Activated T-helper 17 cell treated with anti-CD3 and anti-CD28 coated beads, Interleukin-2, amount 50 U/mL, for 72 hours (primary cell): Measurements from ENCODE around the gene AMMECR1. TPM values are rescaled to one million over a fixed set of nuclear protein-coding genes. Genes with fewer than 3 reads are reported as not detected.

Experiments
- ATAC-seq: fragments of 150-1000 bp; cut with Tn5 transposase; replicated peaks from 2 replicates; pipeline ENCODE4 v1.10.0; 2021; ENCODE audit warnings: mild to moderate bottlenecking, moderate library complexity
- H3K27ac Mint-ChIP-seq: one replicate; pipeline ENCODE4 v1.8.0; 2022; ENCODE audit warnings: mixed read lengths
- H3K27me3 Mint-ChIP-seq: one replicate; pipeline ENCODE4 v1.8.0; 2022; ENCODE audit warnings: mixed read lengths
- H3K36me3 Mint-ChIP-seq: one replicate; pipeline ENCODE4 v1.8.0; 2022; ENCODE audit warnings: low read depth, mild to moderate bottlenecking, mixed read lengths
- H3K4me1 Mint-ChIP-seq: one replicate; pipeline ENCODE4 v1.8.0; 2022; ENCODE audit warnings: mixed read lengths
- H3K4me3 Mint-ChIP-seq: one replicate; pipeline ENCODE4 v1.8.0; 2022; ENCODE audit warnings: mild to moderate bottlenecking, mixed read lengths
- H3K9me3 Mint-ChIP-seq: one replicate; pipeline ENCODE4 v1.8.0; 2022; ENCODE audit warnings: mixed read lengths
- total RNA-seq, 2 donors: library from RNA; stranded (reverse); gene quantifications; one replicate each; pipeline ENCODE4 v1.2.3, GENCODE V29; 2022

Gene AMMECR1
- total RNA-seq, 2 donors from 2014 or later, result 7.9 to 10.3 TPM

DNA sequence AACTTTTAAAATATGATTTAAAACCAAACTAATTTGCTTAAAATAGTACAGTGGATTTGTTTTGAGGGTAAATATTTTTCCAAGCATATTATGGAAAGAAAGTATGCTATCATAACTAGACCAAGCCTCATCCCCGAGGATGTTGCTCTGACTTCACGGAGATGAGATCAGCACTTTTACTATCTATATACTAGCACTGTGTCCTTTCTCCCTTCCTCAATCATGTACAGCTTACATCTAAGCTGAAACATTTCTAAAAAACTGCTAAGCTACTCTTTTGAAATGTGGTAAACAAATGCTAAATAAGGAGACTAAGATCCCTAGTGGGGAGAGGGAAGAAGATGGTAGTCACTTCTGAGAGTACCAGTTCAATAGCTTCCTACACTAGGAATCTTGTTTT, 23.8 kb downstream of the AMMECR1 start:
- Mint-ChIP-seq H3K4me1 (peaks cover under 1% of the 10 kb centered on the region), H3K27ac (no peak overlapping the region), H3K27me3 (no peaks in the 10 kb centered on the region), H3K36me3 (no peaks in the 10 kb centered on the region), H3K4me3 (no peak overlapping the region), H3K9me3 (no peaks in the 10 kb centered on the region)
- no peak for ATAC-seq

DNA sequence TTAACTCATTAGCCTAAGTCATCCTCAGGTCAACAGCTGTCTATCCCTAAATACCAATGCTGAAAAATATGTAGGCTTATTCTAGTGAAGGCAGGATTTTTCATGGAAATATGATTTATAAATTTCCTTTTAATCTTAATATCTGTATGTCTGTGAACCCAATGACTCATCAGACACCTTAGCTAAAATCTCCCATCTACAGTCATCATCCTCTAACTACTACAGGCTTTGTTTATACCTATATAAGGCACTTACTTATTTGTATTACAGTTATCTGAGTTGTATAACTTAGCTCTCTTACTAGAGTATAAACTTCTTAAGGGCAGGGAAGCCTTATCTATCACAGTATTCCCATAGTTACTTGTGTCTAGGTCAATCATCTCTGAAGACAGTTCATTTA, 24.2 kb downstream of the AMMECR1 start:
- no peak overlapping the region for H3K27ac Mint-ChIP-seq
- H3K27me3 Mint-ChIP-seq, result no peaks in the 10 kb centered on the region

DNA sequence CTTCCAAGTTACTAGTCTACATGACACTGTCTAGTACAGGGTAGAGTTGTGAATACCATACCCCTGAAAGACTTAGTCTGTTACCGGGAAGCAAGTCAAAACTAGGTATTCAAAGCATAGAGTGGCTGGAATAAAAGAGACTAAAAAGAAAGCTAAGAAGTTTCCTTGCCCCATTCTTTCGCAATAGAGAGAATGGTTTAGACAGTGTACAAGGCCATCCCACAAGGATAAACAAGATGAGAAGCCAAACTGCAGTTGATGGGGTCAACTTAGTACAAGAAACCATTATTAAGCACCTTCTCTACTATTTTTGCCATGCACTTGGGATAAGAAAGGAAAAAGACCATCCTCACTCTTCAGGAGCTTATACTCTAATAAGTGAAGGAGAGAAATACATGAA, 30.3 kb downstream of the AMMECR1 start:
- Mint-ChIP-seq H3K36me3 (no peaks in the 10 kb centered on the region), H3K9me3 (no peaks in the 10 kb centered on the region), H3K27ac (no peak overlapping the region), H3K4me1 (peaks cover 8% of the 10 kb centered on the region), H3K4me3 (no peak overlapping the region), H3K27me3 (no peaks in the 10 kb centered on the region)
- ATAC-seq, result no peak

More for the DNA sequence above, 24.2 kb downstream of the AMMECR1 start:
- ATAC-seq, result peak; percentile 59
- H3K4me1 Mint-ChIP-seq, result peaks cover 4% of the 10 kb centered on the region
- no peak overlapping the region for H3K4me3 Mint-ChIP-seq
- H3K9me3 Mint-ChIP-seq, result no peaks in the 10 kb centered on the region
- H3K36me3 Mint-ChIP-seq, result no peaks in the 10 kb centered on the region

DNA sequence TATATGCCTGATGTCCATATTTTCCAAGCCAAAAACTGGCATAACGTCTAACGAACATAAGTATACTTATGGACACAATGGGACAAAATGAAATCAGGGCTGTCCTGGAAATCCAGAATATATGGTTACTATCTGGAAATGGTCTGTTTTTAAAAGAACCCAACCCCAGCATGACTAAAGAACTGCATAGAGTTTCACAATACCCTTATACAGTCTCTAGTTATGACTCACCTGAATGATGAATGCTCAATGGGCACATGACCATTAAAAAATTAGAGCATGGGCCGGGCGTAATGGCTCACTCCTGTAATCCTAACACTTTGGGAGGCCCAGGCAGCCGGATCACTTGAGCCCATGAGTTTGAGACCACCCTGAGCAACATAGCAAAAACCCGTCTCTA, 31.8 kb downstream of the AMMECR1 start:
- Mint-ChIP-seq H3K36me3 (no peaks in the 10 kb centered on the region), H3K9me3 (no peaks in the 10 kb centered on the region)
- peak; percentile 72 for ATAC-seq

DNA sequence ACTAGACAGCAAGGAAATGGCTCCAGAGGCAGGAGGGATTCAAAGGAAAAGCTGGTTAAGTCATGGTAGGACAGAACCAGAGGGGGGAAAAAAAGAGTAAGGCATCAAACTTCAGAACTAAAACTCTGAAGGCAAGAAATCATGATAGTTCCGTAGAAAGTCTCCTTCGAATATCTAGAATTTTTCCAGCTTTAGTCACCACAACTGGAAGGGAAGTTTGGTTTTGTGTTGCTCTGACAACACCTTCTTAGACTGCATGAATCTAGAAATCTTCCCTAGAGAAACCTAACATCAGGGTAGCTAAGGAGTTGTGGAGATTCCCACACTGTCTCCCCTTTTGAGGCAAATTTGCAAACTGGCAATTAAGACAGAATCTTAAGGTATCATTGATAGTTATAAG, 33.7 kb downstream of the AMMECR1 start:
- no peaks in the 10 kb centered on the region for H3K9me3 Mint-ChIP-seq
- no peaks in the 10 kb centered on the region for H3K36me3 Mint-ChIP-seq
- H3K27ac Mint-ChIP-seq, result no peak overlapping the region
- no peak overlapping the region for H3K4me3 Mint-ChIP-seq
- no peak for ATAC-seq
- H3K27me3 Mint-ChIP-seq, result no peaks in the 10 kb centered on the region
- peaks cover 13% of the 10 kb centered on the region for H3K4me1 Mint-ChIP-seq

More for the DNA sequence above, 31.8 kb downstream of the AMMECR1 start:
- Mint-ChIP-seq H3K27me3 (no peaks in the 10 kb centered on the region), H3K4me1 (peaks cover 13% of the 10 kb centered on the region), H3K4me3 (no peak overlapping the region), H3K27ac (no peak overlapping the region)

DNA sequence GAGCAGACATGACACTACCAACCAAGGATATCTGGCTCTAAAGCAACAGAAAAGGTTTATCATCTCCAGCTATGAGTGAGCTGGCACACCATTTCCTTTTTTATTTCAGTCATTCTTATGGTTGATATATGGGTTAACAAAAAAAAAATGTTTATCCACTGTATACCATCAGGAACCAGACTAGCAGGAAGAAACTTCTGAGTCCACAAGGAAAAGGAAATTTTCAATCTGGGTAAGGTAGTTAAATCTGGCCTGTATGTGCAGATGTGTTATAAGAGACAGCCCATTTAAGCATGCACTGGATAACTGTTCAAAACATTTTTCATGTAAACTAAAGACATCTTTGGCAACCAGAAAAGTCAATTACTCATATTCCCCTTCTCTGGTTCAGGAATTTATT, 35.0 kb downstream of the AMMECR1 start:
- H3K27me3 Mint-ChIP-seq, result no peaks in the 10 kb centered on the region
- no peak overlapping the region for H3K4me3 Mint-ChIP-seq
- H3K9me3 Mint-ChIP-seq, result no peaks in the 10 kb centered on the region
- peak; percentile 42 for ATAC-seq
- H3K4me1 Mint-ChIP-seq, result peaks cover 14% of the 10 kb centered on the region
- H3K36me3 Mint-ChIP-seq, result no peaks in the 10 kb centered on the region
- H3K27ac Mint-ChIP-seq, result no peak overlapping the region

DNA sequence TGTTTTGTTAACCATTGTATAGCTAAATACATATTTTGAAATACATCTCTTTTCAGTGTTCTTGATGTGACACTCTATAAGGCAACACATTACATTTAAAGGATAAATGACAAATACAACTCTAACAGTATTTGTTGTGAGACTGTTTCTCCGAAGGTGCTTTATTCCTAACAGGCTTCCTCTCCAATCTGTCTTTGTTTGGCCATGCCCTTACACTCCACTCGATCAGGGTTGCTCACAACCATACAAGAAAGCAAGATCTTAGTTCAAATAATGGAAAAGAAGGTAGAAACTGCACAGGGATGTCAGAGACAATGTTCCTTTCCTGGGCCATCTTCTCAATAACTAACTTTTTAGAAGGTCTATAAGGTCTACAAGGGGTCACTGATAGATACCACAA, 36.5 kb downstream of the AMMECR1 start:
- no peaks in the 10 kb centered on the region for H3K36me3 Mint-ChIP-seq

DNA sequence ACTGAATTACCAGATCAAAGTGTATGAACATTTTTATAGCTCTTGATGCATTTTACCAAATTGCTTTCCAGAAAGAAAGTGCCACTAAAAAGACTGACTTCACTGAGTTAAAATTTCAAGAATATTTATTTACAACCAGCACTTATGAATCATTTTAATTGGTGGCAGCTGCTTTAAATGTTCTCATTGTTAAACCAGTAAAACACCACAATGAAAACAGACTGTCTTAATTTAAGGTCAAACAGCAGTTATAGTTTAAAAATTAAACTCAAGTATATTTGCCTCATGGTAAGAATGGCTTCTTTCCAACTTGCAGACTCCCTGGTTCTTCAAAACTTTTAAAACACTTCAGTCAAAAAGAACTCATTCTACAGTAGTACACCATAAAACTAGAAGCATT, 36.9 kb downstream of the AMMECR1 start:
- Mint-ChIP-seq H3K9me3 (no peaks in the 10 kb centered on the region), H3K27me3 (no peaks in the 10 kb centered on the region), H3K4me3 (no peak overlapping the region), H3K36me3 (no peaks in the 10 kb centered on the region), H3K4me1 (peaks cover 14% of the 10 kb centered on the region), H3K27ac (no peak overlapping the region)
- no peak for ATAC-seq

More for the DNA sequence above, 36.5 kb downstream of the AMMECR1 start:
- Mint-ChIP-seq H3K27ac (no peak overlapping the region), H3K27me3 (no peaks in the 10 kb centered on the region), H3K9me3 (no peaks in the 10 kb centered on the region), H3K4me3 (no peak overlapping the region), H3K4me1 (peaks cover 14% of the 10 kb centered on the region)
- ATAC-seq, result no peak

DNA sequence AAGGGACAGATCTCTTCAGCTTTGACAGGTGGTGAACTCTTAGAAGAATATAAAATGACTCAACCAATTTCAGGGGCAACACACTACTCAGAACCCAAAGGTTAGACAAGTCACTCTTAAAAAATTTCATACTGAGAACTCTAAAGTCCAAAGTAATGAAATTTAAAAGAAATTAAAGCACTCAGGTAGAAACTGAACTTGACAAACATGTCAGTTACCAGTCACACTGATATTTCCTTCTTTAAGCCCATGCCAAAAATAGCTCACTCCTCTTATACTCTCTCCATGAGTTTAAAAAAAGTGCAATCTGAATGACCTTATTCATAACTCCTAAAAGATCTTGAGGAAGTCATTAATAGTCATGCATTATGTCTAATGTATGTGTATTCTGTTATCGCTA, 40.3 kb downstream of the AMMECR1 start:
- peak; percentile 56 for ATAC-seq
- Mint-ChIP-seq H3K27ac (no peak overlapping the region), H3K4me1 (peaks cover 10% of the 10 kb centered on the region), H3K9me3 (no peaks in the 10 kb centered on the region), H3K36me3 (no peaks in the 10 kb centered on the region), H3K27me3 (no peaks in the 10 kb centered on the region), H3K4me3 (no peak overlapping the region)

DNA sequence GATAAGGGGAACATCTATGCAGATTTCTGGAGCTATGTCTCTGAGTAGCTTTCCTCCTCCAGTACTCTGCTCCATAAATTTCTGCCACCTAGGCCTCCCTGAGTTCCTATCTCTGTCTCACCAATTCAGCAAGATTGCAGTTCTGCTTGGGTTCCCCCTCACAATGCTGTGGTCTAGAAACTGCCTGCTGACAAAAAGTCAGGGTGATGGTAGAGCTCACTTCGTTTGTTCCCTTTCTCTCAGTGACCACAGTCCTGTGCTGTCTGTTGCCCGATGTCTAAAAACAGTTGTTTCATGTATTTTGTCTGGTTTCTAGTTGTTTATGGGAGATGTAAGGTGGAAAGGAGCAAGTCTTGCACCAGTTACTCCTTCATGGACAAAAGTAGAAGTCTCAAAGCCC, 41.1 kb downstream of the AMMECR1 start:
- H3K36me3 Mint-ChIP-seq, result no peaks in the 10 kb centered on the region
- ATAC-seq, result peak; percentile 43
- no peak overlapping the region for H3K27ac Mint-ChIP-seq
- no peak overlapping the region for H3K4me3 Mint-ChIP-seq
- H3K9me3 Mint-ChIP-seq, result no peaks in the 10 kb centered on the region
- peaks cover 10% of the 10 kb centered on the region for H3K4me1 Mint-ChIP-seq
- H3K27me3 Mint-ChIP-seq, result no peaks in the 10 kb centered on the region

DNA sequence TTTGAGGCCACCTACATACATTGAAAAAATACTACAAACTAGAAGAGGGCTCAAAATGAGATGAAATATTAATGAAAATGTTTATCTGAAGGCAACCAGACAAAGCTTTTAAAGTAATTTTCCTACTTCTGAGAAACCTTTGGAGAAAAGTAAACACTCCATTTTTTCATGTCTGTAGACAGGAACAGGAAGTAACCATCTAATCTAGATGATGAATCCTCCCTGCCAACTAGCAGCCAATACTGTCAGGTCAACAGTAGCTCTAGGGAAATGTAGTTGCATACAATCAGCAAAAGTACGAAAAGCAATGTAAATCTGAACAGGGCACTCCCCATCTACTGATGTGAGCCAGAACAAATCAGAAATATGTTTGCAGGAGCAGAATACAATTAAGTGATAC, 49.0 kb downstream of the AMMECR1 start:
- Mint-ChIP-seq H3K36me3 (no peaks in the 10 kb centered on the region), H3K4me1 (peaks cover 14% of the 10 kb centered on the region), H3K4me3 (peak overlapping the region; percentile 60), H3K9me3 (peaks cover 3% of the 10 kb centered on the region), H3K27ac (peak overlapping the region; percentile 80), H3K27me3 (no peaks in the 10 kb centered on the region)
- ATAC-seq, result no peak

DNA sequence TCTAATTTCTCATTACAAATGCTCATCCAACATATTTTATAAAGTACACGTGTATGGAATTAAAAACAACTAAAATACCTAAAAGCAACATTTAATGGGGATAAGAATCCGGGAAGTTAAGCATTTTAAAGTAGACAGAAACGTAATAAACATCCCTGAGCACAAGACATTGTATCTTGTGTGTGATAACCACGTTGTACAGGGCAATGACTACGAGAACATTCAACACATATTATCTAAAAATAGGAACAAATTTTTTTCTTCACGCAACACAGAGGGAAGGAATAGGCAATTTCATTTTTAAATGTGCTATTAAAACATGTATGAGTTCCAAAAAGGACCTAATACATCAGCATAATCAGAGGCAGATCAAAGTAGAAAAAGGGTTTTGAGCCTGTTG, 49.5 kb downstream of the AMMECR1 start:
- ATAC-seq, result no peak
- Mint-ChIP-seq H3K4me3 (peak overlapping the region; percentile 60), H3K36me3 (no peaks in the 10 kb centered on the region)

DNA sequence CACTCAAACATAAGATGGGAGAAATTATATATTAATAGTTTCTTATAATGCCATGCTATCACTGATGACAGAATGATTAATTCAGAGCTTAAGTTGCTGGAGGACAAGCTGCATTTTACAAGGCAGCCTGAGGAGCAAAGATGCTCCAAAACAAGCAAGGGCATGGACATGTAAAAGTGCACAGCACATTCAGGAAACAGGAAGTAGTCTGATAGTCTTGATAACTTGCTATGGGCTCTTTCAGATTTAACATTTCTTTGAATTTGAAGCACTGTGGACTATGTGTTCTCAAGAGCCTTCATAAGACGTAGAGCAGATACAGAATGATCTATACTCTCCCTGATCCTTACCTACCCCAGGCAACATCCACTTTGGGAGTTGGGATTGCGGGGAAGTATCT, 50.0 kb downstream of the AMMECR1 start:
- peak overlapping the region; percentile 60 for H3K4me3 Mint-ChIP-seq
- H3K4me1 Mint-ChIP-seq, result peaks cover 14% of the 10 kb centered on the region
- H3K27me3 Mint-ChIP-seq, result no peaks in the 10 kb centered on the region
- no peaks in the 10 kb centered on the region for H3K36me3 Mint-ChIP-seq
- ATAC-seq, result no peak
- peaks cover 3% of the 10 kb centered on the region for H3K9me3 Mint-ChIP-seq
- peak overlapping the region; percentile 80 for H3K27ac Mint-ChIP-seq

More for the DNA sequence above, 49.5 kb downstream of the AMMECR1 start:
- Mint-ChIP-seq H3K4me1 (peaks cover 14% of the 10 kb centered on the region), H3K27ac (peak overlapping the region; percentile 80), H3K9me3 (peaks cover 3% of the 10 kb centered on the region), H3K27me3 (no peaks in the 10 kb centered on the region)

DNA sequence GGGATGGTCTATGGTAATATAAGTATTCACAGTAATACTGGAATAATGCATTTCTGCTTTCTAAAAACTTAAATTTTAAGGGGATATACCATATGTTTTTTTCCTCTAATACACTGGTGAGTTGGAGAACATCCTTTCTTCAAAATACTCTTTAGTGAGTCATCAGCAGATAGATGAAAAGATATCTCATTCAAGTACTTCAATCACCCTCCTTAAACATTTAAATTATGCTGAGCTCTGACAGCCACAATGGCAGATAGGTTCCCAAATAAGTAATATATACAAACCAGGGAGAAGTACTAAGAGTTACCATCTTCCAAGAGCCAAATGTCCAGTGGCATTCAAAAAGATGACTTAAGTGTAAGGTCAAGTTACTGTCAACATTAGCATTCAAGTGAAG, 52.2 kb downstream of the AMMECR1 start:
- Mint-ChIP-seq H3K27me3 (no peaks in the 10 kb centered on the region), H3K4me1 (peaks cover 14% of the 10 kb centered on the region), H3K4me3 (no peak overlapping the region), H3K27ac (no peak overlapping the region), H3K9me3 (peaks cover 3% of the 10 kb centered on the region), H3K36me3 (no peaks in the 10 kb centered on the region)
- peak; percentile 23 for ATAC-seq

DNA sequence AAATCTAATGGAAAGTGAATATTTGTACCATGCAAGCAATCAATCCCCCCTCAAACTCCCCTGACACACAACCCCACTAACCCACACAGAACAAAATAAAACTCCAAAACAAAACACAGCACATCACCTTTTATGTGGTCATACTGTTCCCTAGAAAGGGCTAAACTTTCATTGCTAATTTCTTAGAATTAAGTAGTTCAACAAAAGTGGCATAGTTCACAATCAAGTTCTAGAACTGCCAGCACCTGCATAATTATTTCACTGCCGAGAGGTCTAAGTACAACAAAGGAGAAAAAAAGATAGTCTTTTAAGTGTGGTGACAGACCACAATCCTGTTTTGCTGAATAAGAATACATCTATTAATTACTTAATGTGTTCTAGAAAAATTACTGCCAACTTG, 58.8 kb downstream of the AMMECR1 start:
- H3K27me3 Mint-ChIP-seq, result no peaks in the 10 kb centered on the region
- H3K27ac Mint-ChIP-seq, result no peak overlapping the region
- H3K36me3 Mint-ChIP-seq, result no peaks in the 10 kb centered on the region
- H3K4me1 Mint-ChIP-seq, result peaks cover 13% of the 10 kb centered on the region
- no peaks in the 10 kb centered on the region for H3K9me3 Mint-ChIP-seq
- no peak for ATAC-seq
- H3K4me3 Mint-ChIP-seq, result no peak overlapping the region

DNA sequence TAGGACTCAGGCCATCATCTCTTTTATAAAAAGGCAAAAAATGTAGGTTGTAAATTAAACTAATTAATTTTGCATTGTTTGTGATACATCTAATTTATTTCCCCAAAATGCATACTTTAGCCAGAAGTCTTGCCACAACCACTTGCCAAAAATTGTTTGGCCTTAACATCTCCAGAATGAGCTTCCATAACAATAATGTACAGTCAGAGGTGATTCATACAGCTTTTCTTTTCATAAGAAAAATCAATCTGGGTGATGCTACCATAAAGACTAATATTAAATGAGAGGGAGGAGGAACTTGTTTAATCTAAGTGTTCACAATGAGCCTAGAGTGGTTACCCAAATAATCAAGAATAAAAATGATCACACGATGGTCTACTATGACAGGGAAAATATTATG, 59.3 kb downstream of the AMMECR1 start:
- no peak overlapping the region for H3K4me3 Mint-ChIP-seq
- H3K9me3 Mint-ChIP-seq, result no peaks in the 10 kb centered on the region
- H3K27me3 Mint-ChIP-seq, result no peaks in the 10 kb centered on the region
- no peak for ATAC-seq
- peaks cover 13% of the 10 kb centered on the region for H3K4me1 Mint-ChIP-seq
- no peaks in the 10 kb centered on the region for H3K36me3 Mint-ChIP-seq
- no peak overlapping the region for H3K27ac Mint-ChIP-seq
